H9 (cell line): ENCODE measurements around the gene C10orf120. TPM values are rescaled to one million over a fixed set of nuclear protein-coding genes. Genes with fewer than 3 reads are reported as not detected.

Experiments
- DNase-seq: peaks from one replicate; pipeline ENCODE4 v3.0.0-alpha.2; 2017
- H2AFZ ChIP-seq: one replicate; pipeline ENCODE4 v1.6.1; 2013; ENCODE audit warnings: mild to moderate bottlenecking, low read length, control low read depth, moderate library complexity
- H2AK5ac ChIP-seq: 2 replicates; pipeline ENCODE4 v1.6.1; 2013; ENCODE audit warnings: low read length, control low read depth, mixed read lengths; ENCODE audit not compliant: insufficient read length
- H2BK120ac ChIP-seq: one replicate; pipeline ENCODE4 v1.6.1; 2013; ENCODE audit warnings: low read depth, mild to moderate bottlenecking, low read length, control low read depth, inconsistent platforms; ENCODE audit not compliant: poor library complexity, severe bottlenecking
- H2BK12ac ChIP-seq: 2 replicates; pipeline ENCODE4 v1.6.1; 2013; ENCODE audit warnings: low read length, control low read depth, mixed read lengths, low read depth; ENCODE audit not compliant: insufficient read length
- H2BK15ac ChIP-seq: 2 replicates; pipeline ENCODE4 v1.6.1; 2013; ENCODE audit warnings: low read depth, low read length, control low read depth
- H2BK20ac ChIP-seq: one replicate; pipeline ENCODE4 v1.6.1; 2013; ENCODE audit warnings: low read depth, mild to moderate bottlenecking, low read length, control low read depth, inconsistent platforms; ENCODE audit not compliant: poor library complexity, severe bottlenecking
- H2BK5ac ChIP-seq: 2 replicates; pipeline ENCODE4 v1.6.1; 2013; ENCODE audit warnings: low read length, control low read depth, mixed read lengths; ENCODE audit not compliant: insufficient read length
- H3K14ac ChIP-seq: 2 replicates; pipeline ENCODE4 v1.6.1; 2013; ENCODE audit warnings: low read length, control low read depth; ENCODE audit not compliant: insufficient read depth
- H3K18ac ChIP-seq: 2 replicates; pipeline ENCODE4 v1.6.1; 2013; ENCODE audit warnings: low read depth, mild to moderate bottlenecking, mixed read lengths, low read length, control low read depth; ENCODE audit not compliant: insufficient read length
- H3K23ac ChIP-seq: 2 replicates; pipeline ENCODE4 v1.6.1; 2013; ENCODE audit warnings: low read length, control low read depth, mixed read lengths, low read depth; ENCODE audit not compliant: insufficient read length
- H3K23me2 ChIP-seq: 2 replicates; pipeline ENCODE4 v1.6.1; 2013; ENCODE audit warnings: low read depth, mild to moderate bottlenecking, mixed read lengths, low read length, control low read depth; ENCODE audit not compliant: insufficient read length, poor library complexity, severe bottlenecking
- H3K27ac ChIP-seq: 2 replicates; pipeline ENCODE4 v1.5.1; 2013; ENCODE audit warnings: low read length, control low read depth, mixed read lengths, low read depth; ENCODE audit not compliant: insufficient read length
- H3K27me3 ChIP-seq: 2 replicates; pipeline ENCODE4 v1.6.1; 2013; ENCODE audit warnings: low read length, control low read depth, inconsistent platforms; ENCODE audit not compliant: insufficient read depth
- H3K4ac ChIP-seq: 2 replicates; pipeline ENCODE4 v1.6.1; 2013; ENCODE audit warnings: low read depth, mild to moderate bottlenecking, control low read depth, inconsistent platforms, low read length, moderate library complexity
- H3K4me1 ChIP-seq: 2 replicates; pipeline ENCODE4 v1.6.1; 2013; ENCODE audit warnings: low read length, control low read depth, inconsistent platforms; ENCODE audit not compliant: insufficient read depth
- H3K4me2 ChIP-seq: 2 replicates; pipeline ENCODE4 v1.6.1; 2013; ENCODE audit warnings: low read length, control low read depth, mixed read lengths; ENCODE audit not compliant: insufficient read length, insufficient read depth
- H3K56ac ChIP-seq: 2 replicates; pipeline ENCODE4 v1.6.1; 2013; ENCODE audit warnings: low read depth, mild to moderate bottlenecking, mixed read lengths, low read length, control low read depth; ENCODE audit not compliant: insufficient read length
- H3K79me1 ChIP-seq: 2 replicates; pipeline ENCODE4 v1.6.1; 2013; ENCODE audit warnings: low read depth, mild to moderate bottlenecking, moderate library complexity, low read length, control low read depth, inconsistent platforms; ENCODE audit not compliant: insufficient read depth, poor library complexity, severe bottlenecking
- H3K79me2 ChIP-seq: 2 replicates; pipeline ENCODE4 v1.6.1; 2013; ENCODE audit warnings: low read length, control low read depth, inconsistent platforms; ENCODE audit not compliant: insufficient read depth
- H3K9ac ChIP-seq: 2 replicates; pipeline ENCODE4 v1.6.1; 2013; ENCODE audit warnings: low read length, control low read depth, mixed read lengths; ENCODE audit not compliant: insufficient read length; ENCODE audit errors: extremely low read depth
- H3K9me3 ChIP-seq: one replicate; pipeline ENCODE4 v1.6.1; 2013; ENCODE audit warnings: low read depth, low read length, inconsistent platforms; ENCODE audit not compliant: control insufficient read depth
- H3T11ph ChIP-seq: one replicate; pipeline ENCODE4 v1.6.1; 2013; ENCODE audit warnings: mild to moderate bottlenecking, low read length, control low read depth, inconsistent platforms
- H4K20me1 ChIP-seq: one replicate; pipeline ENCODE4 v1.6.1; 2013; ENCODE audit not compliant: control insufficient read depth, insufficient read length, insufficient read depth
- H4K5ac ChIP-seq: 2 replicates; pipeline ENCODE4 v1.6.1; 2013; ENCODE audit warnings: low read depth, mild to moderate bottlenecking, mixed read lengths, low read length, control low read depth; ENCODE audit not compliant: insufficient read length
- H4K8ac ChIP-seq: replicated peaks from 2 replicates; pipeline ENCODE4 v1.6.1; 2013; ENCODE audit warnings: low read length, control low read depth, mixed read lengths, low read depth; ENCODE audit not compliant: insufficient read length
- H4K91ac ChIP-seq: 2 replicates; pipeline ENCODE4 v1.6.1; 2013; ENCODE audit warnings: low read depth, mild to moderate bottlenecking, moderate library complexity, mixed read lengths, low read length, control low read depth; ENCODE audit not compliant: insufficient read length
- H3K27ac Mint-ChIP-seq, 3 experiments: 2 replicates in 2 of 3; 3 replicates in 1 of 3; pipeline ENCODE4 v1.8.0; 2020 to 2021; ENCODE audit warnings: mixed read lengths in 3 of 3, mild to moderate bottlenecking in 1 of 3, moderate library complexity in 1 of 3
- H3K27me3 Mint-ChIP-seq: 2 replicates; pipeline ENCODE4 v1.8.0; 2021; ENCODE audit warnings: low read depth, mild to moderate bottlenecking, moderate library complexity, mixed read lengths
- H3K36me3 Mint-ChIP-seq, 3 experiments: 2 replicates in 2 of 3; 3 replicates in 1 of 3; pipeline ENCODE4 v1.8.0; 2020 to 2021; ENCODE audit warnings: low read depth in 3 of 3, mixed read lengths in 3 of 3; ENCODE audit not compliant: insufficient read depth in 1 of 3
- H3K4me1 Mint-ChIP-seq, 2 experiments: 2 replicates each; pipeline ENCODE4 v1.8.0; 2020; ENCODE audit warnings: mixed read lengths in 2 of 2
- H3K4me3 Mint-ChIP-seq, 2 experiments: 2 replicates in 1 of 2; 3 replicates in 1 of 2; pipeline ENCODE4 v1.8.0; 2020 to 2021; ENCODE audit warnings: mild to moderate bottlenecking in 2 of 2, mixed read lengths in 2 of 2, moderate library complexity in 1 of 2
- H3K9me3 Mint-ChIP-seq, 2 experiments: 2 replicates in 1 of 2; 3 replicates in 1 of 2; pipeline ENCODE4 v1.8.0; 2020; ENCODE audit warnings: mild to moderate bottlenecking in 2 of 2, mixed read lengths in 2 of 2, moderate library complexity in 1 of 2
- CTCF ChIP-seq: fragments of 200-600 bp; sonication (generic); conservative IDR thresholded peaks from 3 replicates; pipeline ENCODE4 v1.8.0; 2021; ENCODE audit warnings: antibody characterized with exemption, mild to moderate bottlenecking
- WGBS: extraction: QIAGEN DNeasy Blood & Tissue Kit; methylation state at CpG from one replicate; pipeline ENCODE4 v1.1.7; 2013; ENCODE audit warnings: missing lambda C conversion rate, low lambda C conversion rate, mixed read lengths; ENCODE audit not compliant: insufficient read length; ENCODE audit errors: extremely low coverage; 5-methylcytosine and 5-hydroxymethylcytosine counted together
- total RNA-seq: library from RNA; stranded (reverse); gene quantifications from 2 replicates; pipeline ENCODE4 v1.2.1, GENCODE V29; 2021

The C10orf120 gene
- total RNA-seq, 1 experiment from 2014 or later = not detected

DNA sequence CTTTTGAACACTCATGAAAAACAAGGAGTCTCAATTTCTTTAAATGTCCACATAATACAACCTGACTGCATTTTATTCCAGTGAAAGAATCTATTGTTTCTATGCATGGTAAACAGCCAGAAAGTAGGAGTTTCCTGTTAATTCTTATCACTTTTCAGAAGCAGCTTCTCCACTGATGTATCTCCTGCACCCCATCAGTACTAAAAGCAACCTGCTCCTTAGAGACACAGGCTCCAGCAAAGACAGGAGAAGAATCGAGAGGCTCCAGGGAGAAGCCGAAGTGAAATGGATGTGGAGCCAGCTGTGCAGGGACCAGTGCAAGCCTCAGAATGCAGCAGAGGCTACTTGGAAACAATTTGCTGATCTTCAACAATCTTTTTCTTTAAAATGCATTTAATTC, 16.4 kb upstream of the C10orf120 start:
- Histone ChIP-seq H2AFZ (no peak overlapping the region), H3K56ac (no peak overlapping the region), H3K23ac (no peak overlapping the region), H3K4me1 (no peaks in the 10 kb centered on the region), H4K8ac (no peak overlapping the region), H3K79me2 (no peaks in the 10 kb centered on the region), H3K4ac (no peak overlapping the region), H4K20me1 (no peaks in the 10 kb centered on the region), H3K18ac (no peak overlapping the region), H3K79me1 (no peaks in the 10 kb centered on the region), H3K23me2 (no peaks in the 10 kb centered on the region), H3K27me3 (no peaks in the 10 kb centered on the region), H2AK5ac (no peak overlapping the region), H2BK5ac (no peak overlapping the region), H2BK12ac (no peak overlapping the region), H2BK120ac (no peak overlapping the region), H3T11ph (no peak overlapping the region), H3K4me2 (no peak overlapping the region), H4K5ac (no peak overlapping the region), H2BK15ac (no peak overlapping the region), H2BK20ac (no peak overlapping the region), H3K9ac (no peak overlapping the region), H3K9me3 (no peaks in the 10 kb centered on the region), H4K91ac (no peak overlapping the region), H3K27ac (no peak overlapping the region), H3K14ac (no peak overlapping the region)
- no CpG with 5 or more reads among the region's 2 CpGs for WGBS
- no peak overlapping the region for H3K27ac Mint-ChIP-seq
- H3K27me3 Mint-ChIP-seq = peaks cover 8% of the 10 kb centered on the region
- H3K4me1 Mint-ChIP-seq = peaks cover 9 to 11% of the 10 kb centered on the region in 2 experiments
- no peak overlapping the region for H3K4me3 Mint-ChIP-seq
- no peak for DNase-seq
- H3K9me3 Mint-ChIP-seq = no peaks in the 10 kb centered on the region
- no peaks in the 10 kb centered on the region for H3K36me3 Mint-ChIP-seq
- no peak for TF ChIP-seq CTCF
